H1 (cell line): ENCODE measurements around the gene PTS. TPM values are rescaled to one million over a fixed set of nuclear protein-coding genes. Genes with fewer than 3 reads are reported as not detected.

ENCODE experiments used
- CTCF ChIA-PET: fragments of 300-600 bp; sonication (Branson Sonifier 250); formaldehyde crosslinking; loops from one replicate; lab custom pipeline; 2021; ENCODE audit not compliant: partially characterized antibody; lab: Charles Lee
- POLR2A ChIA-PET: fragments of 300-600 bp; sonication (Branson Sonifier 250); formaldehyde crosslinking; loops from one replicate; lab custom pipeline; 2021; ENCODE audit warnings: inconsistent platforms; ENCODE audit not compliant: partially characterized antibody; lab: Charles Lee
- DNase-seq, 2 experiments: peaks; one replicate each; pipeline versions ENCODE4 v3.0.0 to v3.0.0-alpha.2; 2010 to 2022; ENCODE audit warnings: low spot score in 2 of 2, low read depth in 1 of 2, mixed read lengths in 1 of 2
- FAIRE-seq: peaks from 2 replicates; lab custom pipeline; 2011; peaks lifted over from hg19 to GRCh38; lab: Jason Lieb, UNC
- H2AFZ ChIP-seq: 2 replicates; pipeline ENCODE4 v1.8.1; 2012; ENCODE audit warnings: low read length, inconsistent platforms
- H2AK5ac ChIP-seq: 2 replicates; pipeline ENCODE4 v1.6.1; 2013; ENCODE audit warnings: low read depth, low read length
- H2BK120ac ChIP-seq: replicated peaks from 2 replicates; pipeline ENCODE3; 2013; ENCODE audit warnings: low read depth, low read length, inconsistent platforms
- H2BK12ac ChIP-seq: 2 replicates; pipeline ENCODE4 v1.6.1; 2013; ENCODE audit warnings: low read depth, low read length
- H2BK15ac ChIP-seq: 2 replicates; pipeline ENCODE4 v1.6.1; 2013; ENCODE audit warnings: low read length
- H2BK20ac ChIP-seq: 2 replicates; pipeline ENCODE4 v1.6.1; 2013; ENCODE audit warnings: low read length
- H2BK5ac ChIP-seq: 2 replicates; pipeline ENCODE4 v1.6.1; 2013; ENCODE audit warnings: low read depth, low read length
- H3K14ac ChIP-seq: 2 replicates; pipeline ENCODE4 v1.6.1; 2013; ENCODE audit warnings: inconsistent platforms; ENCODE audit not compliant: insufficient read length
- H3K18ac ChIP-seq: 2 replicates; pipeline ENCODE4 v1.6.1; 2013; ENCODE audit warnings: low read length; ENCODE audit errors: extremely low read depth
- H3K23ac ChIP-seq: 2 replicates; pipeline ENCODE4 v1.6.1; 2013; ENCODE audit warnings: inconsistent platforms; ENCODE audit not compliant: insufficient read length
- H3K23me2 ChIP-seq: 2 replicates; pipeline ENCODE4 v1.6.1; 2013; ENCODE audit warnings: low read depth, low read length
- H3K27ac ChIP-seq: 2 replicates; pipeline ENCODE4 v1.6.1; 2011; ENCODE audit warnings: low read depth, low read length, inconsistent platforms
- H3K27me3 ChIP-seq, 4 experiments: replicated peaks in 1 of 4; 1 replicate in 1 of 4; 2 replicates in 3 of 4; pipeline versions ENCODE4 v1.6.1 to v1.8.1; 2011 to 2013; ENCODE audit warnings: low read length in 3 of 4, mild to moderate bottlenecking in 3 of 4, inconsistent platforms in 2 of 4, mixed read lengths in 2 of 4, moderate library complexity in 1 of 4; ENCODE audit not compliant: control insufficient read depth in 3 of 4, insufficient read depth in 3 of 4; ENCODE audit errors: extremely low read depth in 1 of 4
- H3K36me3 ChIP-seq, 4 experiments: 2 replicates each; pipeline versions ENCODE4 v1.6.1 to v1.8.1; 2011 to 2013; ENCODE audit warnings: mild to moderate bottlenecking in 4 of 4, low read length in 3 of 4, moderate library complexity in 2 of 4, control low read depth in 1 of 4, inconsistent platforms in 1 of 4; ENCODE audit not compliant: insufficient read depth in 4 of 4, control insufficient read depth in 2 of 4
- H3K4ac ChIP-seq: replicated peaks from 2 replicates; pipeline ENCODE3; 2013; ENCODE audit warnings: low read length, low read depth, mixed read lengths, inconsistent platforms; ENCODE audit not compliant: insufficient read length
- H3K4me1 ChIP-seq, 4 experiments: replicated peaks in 1 of 4; 1 replicate in 1 of 4; 2 replicates in 3 of 4; pipeline versions ENCODE4 v1.6.1 to v1.8.1; 2011 to 2013; ENCODE audit warnings: low read length in 3 of 4, inconsistent platforms in 2 of 4, mixed read lengths in 1 of 4; ENCODE audit not compliant: insufficient read depth in 4 of 4, control insufficient read depth in 3 of 4
- H3K4me2 ChIP-seq, 2 experiments: 2 replicates each; pipeline versions ENCODE4 v1.6.1 to v1.8.1; 2011 to 2013; ENCODE audit warnings: low read depth in 2 of 2, low read length in 2 of 2, control low read depth in 1 of 2, inconsistent platforms in 1 of 2, mild to moderate bottlenecking in 1 of 2; ENCODE audit not compliant: insufficient read depth in 1 of 2
- H3K4me3 ChIP-seq, 4 experiments: fragments of 200-600, 300-600 bp in 1 of 4; sonication (generic), shearing (Covaris generic), sonication (Bioruptor Twin) in 1 of 4; 2 replicates each; pipeline versions ENCODE4 v1.5.1 to v1.8.1; 2011 to 2016; ENCODE audit warnings: low read length in 4 of 4, low read depth in 3 of 4, control low read depth in 2 of 4, inconsistent platforms in 2 of 4, mild to moderate bottlenecking in 2 of 4, mixed read lengths in 1 of 4, moderate library complexity in 1 of 4; ENCODE audit not compliant: insufficient read depth in 2 of 4; ENCODE audit errors: extremely low read depth in 1 of 4
- H3K56ac ChIP-seq: replicated peaks from 2 replicates; pipeline ENCODE3; 2013; ENCODE audit warnings: low read depth, mild to moderate bottlenecking, mixed read lengths, low read length, inconsistent platforms; ENCODE audit not compliant: insufficient read length
- H3K79me1 ChIP-seq: 2 replicates; pipeline ENCODE4 v1.6.1; 2013; ENCODE audit warnings: low read depth, low read length, control low read depth
- H3K79me2 ChIP-seq, 2 experiments: 2 replicates each; pipeline versions ENCODE4 v1.6.1 to v1.8.1; 2012 to 2013; ENCODE audit warnings: low read length in 2 of 2, mild to moderate bottlenecking in 2 of 2, inconsistent platforms in 1 of 2; ENCODE audit not compliant: insufficient read depth in 2 of 2, control insufficient read depth in 1 of 2
- H3K9ac ChIP-seq, 4 experiments: replicated peaks in 1 of 4; 1 replicate in 1 of 4; 2 replicates in 3 of 4; pipeline versions ENCODE4 v1.6.1 to v1.8.1; 2011 to 2013; ENCODE audit warnings: low read depth in 3 of 4, low read length in 3 of 4, control low read depth in 2 of 4, mild to moderate bottlenecking in 2 of 4, moderate library complexity in 2 of 4, inconsistent platforms in 1 of 4; ENCODE audit errors: extremely low read depth in 1 of 4
- H3K9me3 ChIP-seq, 2 experiments: 2 replicates each; pipeline versions ENCODE4 v1.6.1 to v1.8.1; 2012 to 2013; ENCODE audit warnings: mild to moderate bottlenecking in 2 of 2, moderate library complexity in 2 of 2, control low read depth in 1 of 2, inconsistent platforms in 1 of 2, low read depth in 1 of 2, low read length in 1 of 2, mixed read lengths in 1 of 2; ENCODE audit not compliant: insufficient read depth in 2 of 2
- H4K20me1 ChIP-seq, 2 experiments: replicated peaks in 1 of 2; 2 replicates each; pipeline versions ENCODE3 to v1.8.1; 2011 to 2013; ENCODE audit warnings: inconsistent platforms in 2 of 2, low read length in 2 of 2, mild to moderate bottlenecking in 1 of 2; ENCODE audit not compliant: insufficient read depth in 2 of 2, control insufficient read depth in 1 of 2
- H4K5ac ChIP-seq: 2 replicates; pipeline ENCODE4 v1.6.1; 2013; ENCODE audit warnings: low read length, low read depth, mixed read lengths, inconsistent platforms; ENCODE audit not compliant: insufficient read length
- H4K8ac ChIP-seq: 2 replicates; pipeline ENCODE4 v1.8.0; 2013; ENCODE audit warnings: mild to moderate bottlenecking, moderate library complexity, low read length, inconsistent platforms; ENCODE audit not compliant: insufficient read depth; ENCODE audit errors: extremely low read depth
- H4K91ac ChIP-seq: replicated peaks from 2 replicates; pipeline ENCODE3; 2013; ENCODE audit warnings: low read length, mixed read lengths, inconsistent platforms; ENCODE audit not compliant: insufficient read length
- JUND ChIP-seq: IDR thresholded peaks from 2 replicates; pipeline ENCODE4 v1.6.1; 2011; ENCODE audit warnings: mild to moderate bottlenecking, improper control_type of control experiment, low read length
- NANOG ChIP-seq: IDR thresholded peaks from 2 replicates; pipeline ENCODE4 v1.6.1; 2011; ENCODE audit warnings: low read length, low read depth, mild to moderate bottlenecking, inconsistent platforms; ENCODE audit not compliant: insufficient read depth, poor library complexity, severe bottlenecking
- TCF12 ChIP-seq: IDR thresholded peaks from 2 replicates; pipeline ENCODE4 v1.6.1; 2011; ENCODE audit warnings: low read depth, mild to moderate bottlenecking, low read length
- WGBS, 2 experiments: shearing (Covaris generic) in 1 of 2; methylation state at CpG; one replicate each; pipeline versions ENCODE4 v1.1.6 to v1.1.7; 2013 to 2015; ENCODE audit warnings: low lambda C conversion rate in 2 of 2, mixed read lengths in 2 of 2, inconsistent platforms in 1 of 2, low coverage in 1 of 2, missing lambda C conversion rate in 1 of 2; ENCODE audit not compliant: insufficient replicate concordance in 2 of 2, insufficient coverage in 1 of 2, insufficient read length in 1 of 2; ENCODE audit errors: extremely low coverage in 1 of 2, missing lambda C conversion rate in 1 of 2; 5-methylcytosine and 5-hydroxymethylcytosine counted together
- polyA plus RNA-seq, 7 experiments: library from polyadenylated mRNA; depleted of rRNA in 3 of 7; stranded (reverse) in 5 of 7; unstranded in 2 of 7; fragments of >200 nt in 5 of 7; fragments of 200-250 nt in 2 of 7; gene quantifications; 1 replicate in 5 of 7; 2 replicates in 1 of 7; 4 replicates in 1 of 7; pipeline versions ENCODE4 v1.2.1 to v1.2.3, GENCODE V29; 2011 to 2013; ENCODE audit warnings: missing spikeins in 2 of 7, mixed read lengths in 2 of 7
- total RNA-seq: library from RNA; stranded (reverse); fragmentation: NEBNext Ultra II Directional; extraction: Animal tissue kit (Norgen Biotek cat#: 25700); gene quantifications from 2 replicates; pipeline ENCODE4 v1.2.1, GENCODE V29; 2021

PTS gene
- total and polyA plus RNA-seq, 2 of the 8 experiments (the other 6 are each of a cell fraction or from before 2014, with no cell fraction given): 18.3 to 25.9 TPM

DNA sequence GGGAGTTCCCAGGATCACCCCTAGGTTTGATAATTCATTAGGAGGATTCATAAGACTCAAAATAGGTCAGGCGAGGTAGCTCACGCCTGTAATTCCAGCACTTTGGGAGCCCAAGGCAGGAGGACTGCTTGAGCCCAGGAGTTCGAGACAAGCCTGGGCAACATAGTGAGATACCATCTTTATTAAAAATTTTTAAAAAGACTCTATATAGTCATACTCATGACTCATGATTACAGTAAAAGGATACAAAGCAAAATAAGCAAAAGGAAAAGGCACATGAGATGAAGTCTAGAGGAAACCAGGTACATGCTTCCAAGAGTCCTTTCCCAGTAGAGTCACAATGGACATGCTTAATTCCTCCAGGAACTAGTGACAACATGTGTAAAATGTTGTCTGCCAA, 13.9 kb upstream of the PTS start:
- 69% methylated on average over 3 of the region's 3 CpGs; no CpG with 5 or more reads in 1 of the 2 experiments for WGBS, 2 experiments
- TF ChIP-seq JUND (no peak), TCF12 (no peak), NANOG (no peak)

More for the DNA sequence above, 13.9 kb upstream of the PTS start:
- Histone ChIP-seq H3K4me2 (no peak overlapping the region), H2BK15ac (no peak overlapping the region), H2BK20ac (no peak overlapping the region), H2BK120ac (no peak overlapping the region), H3K79me2 (no peaks in the 10 kb centered on the region), H2BK12ac (no peak overlapping the region), H3K27me3 (no peaks in the 10 kb centered on the region), H3K23ac (no peak overlapping the region), H3K9me3 (no peaks in the 10 kb centered on the region), H2AK5ac (no peak overlapping the region), H3K4ac (no peak overlapping the region), H2BK5ac (no peak overlapping the region), H3K9ac (no peak overlapping the region), H4K20me1 (no peaks in the 10 kb centered on the region), H3K4me1 (no peaks in the 10 kb centered on the region), H4K8ac (no peak overlapping the region), H4K91ac (no peak overlapping the region), H3K79me1 (no peaks in the 10 kb centered on the region), H3K18ac (no peak overlapping the region), H3K36me3 (no peaks in the 10 kb centered on the region), H3K27ac (no peak overlapping the region), H4K5ac (no peak overlapping the region), H3K56ac (no peak overlapping the region), H3K14ac (no peak overlapping the region), H3K4me3 (no peak overlapping the region), H3K23me2 (no peaks in the 10 kb centered on the region; the same call in 1 of the 2 replicates), H2AFZ (no peak overlapping the region)
- FAIRE-seq: no peak
- ChIA-PET CTCF (interaction anchor here (0.5 to 1.6 kb wide), 3 partner anchors 68 to 746 kb away, joined by 3 to 5 read pairs (median 3); no protein-coding TSS in a partner anchor), POLR2A (interaction anchor here (1.1 kb wide), 1 partner anchor 14 kb away, joined by 3 read pairs; the partner anchor contains the start of gene PTS)
- DNase-seq: no peak
